Stimulated activated effector memory CD8-positive, alpha-beta T cell treated with anti-CD3 and anti-CD28 coated beads, Interleukin-12 subunit alpha, Interleukin-12 subunit beta, amount 100 ng/mL, for 72 hours (primary cell): ENCODE results near the gene NDUFS2.
"Not testable (repeated sequence)": the region's sequence is repeated elsewhere in the genome, so short reads cannot be mapped to it uniquely, and the experiment has no call there.

Experiments used
- ATAC-seq: fragments of 150-1000 bp; cut with Tn5 transposase; 2 replicates; pipeline ENCODE4 v1.10.0; 2021
- DNase-seq, 2 donors: peaks; one replicate each; pipeline ENCODE4 v3.0.0; 2021 to 2022; ENCODE audit warnings: low spot score in 2 of 2
- H3K27ac Mint-ChIP-seq: one replicate; pipeline ENCODE4 v1.8.0; 2022; ENCODE audit warnings: mild to moderate bottlenecking, mixed read lengths
- H3K36me3 Mint-ChIP-seq: one replicate; pipeline ENCODE4 v1.8.0; 2022; ENCODE audit warnings: mild to moderate bottlenecking, mixed read lengths
- H3K4me1 Mint-ChIP-seq: one replicate; pipeline ENCODE4 v1.8.0; 2022; ENCODE audit warnings: mixed read lengths
- H3K4me3 Mint-ChIP-seq: one replicate; pipeline ENCODE4 v1.8.0; 2022; ENCODE audit warnings: mild to moderate bottlenecking, mixed read lengths
- H3K9me3 Mint-ChIP-seq: one replicate; pipeline ENCODE4 v1.8.0; 2022; ENCODE audit warnings: mixed read lengths

Gene NDUFS2

DNA sequence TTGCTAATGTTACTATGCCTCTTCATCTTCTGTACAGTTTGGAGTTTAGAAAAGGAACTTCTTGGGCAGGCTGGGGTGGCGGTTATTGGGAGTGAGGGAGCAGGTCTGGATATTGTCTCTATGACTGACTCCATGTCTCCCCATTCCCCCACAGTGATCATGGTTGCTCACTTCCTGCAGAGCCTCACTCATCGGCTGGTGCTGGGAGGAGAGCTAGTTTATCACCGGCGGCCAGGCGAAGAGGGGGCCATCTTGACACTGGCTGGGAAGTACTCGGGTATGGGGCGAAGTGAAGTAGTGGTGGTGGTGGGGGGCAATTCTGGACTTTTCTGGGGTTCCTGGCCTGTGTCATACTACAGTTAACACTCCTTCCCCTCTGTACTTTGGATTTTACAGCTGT is 25.9 kb downstream of the NDUFS2 start:
- ATAC-seq (no peak), DNase-seq (no peak)
- H3K36me3 Mint-ChIP-seq, result peaks cover 22% of the 10 kb centered on the region
- H3K9me3 Mint-ChIP-seq, result no peaks in the 10 kb centered on the region
- H3K27ac Mint-ChIP-seq, result no peak overlapping the region
- peak overlapping the region; percentile 97 for H3K4me3 Mint-ChIP-seq
- peaks cover 31% of the 10 kb centered on the region for H3K4me1 Mint-ChIP-seq

DNA sequence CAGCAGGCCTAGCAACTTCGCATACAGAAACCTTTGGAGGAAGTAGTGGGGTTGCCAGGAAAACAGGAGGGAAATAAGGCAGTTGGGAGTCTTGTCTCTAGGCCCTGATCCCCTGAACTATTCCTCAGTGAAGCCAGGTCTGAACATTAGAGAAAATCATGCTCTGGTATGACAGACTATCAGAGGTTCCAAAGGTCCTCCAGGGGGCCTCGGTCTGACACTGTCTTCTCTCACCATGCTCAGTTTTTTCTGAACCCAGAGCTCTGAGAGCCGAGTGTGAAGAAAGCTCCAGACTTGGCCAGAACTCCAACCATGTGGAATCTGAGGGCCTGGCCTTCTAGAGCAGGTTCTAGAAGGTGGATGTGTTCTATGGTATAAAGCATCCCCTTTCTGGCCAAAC is 27.7 kb downstream of the NDUFS2 start:
- ATAC-seq (no peak), DNase-seq (no peak)
- Mint-ChIP-seq H3K4me1 (peaks cover 31% of the 10 kb centered on the region), H3K27ac (peak overlapping the region; percentile 43), H3K9me3 (no peaks in the 10 kb centered on the region), H3K36me3 (peaks cover 22% of the 10 kb centered on the region), H3K4me3 (no peak overlapping the region)

DNA sequence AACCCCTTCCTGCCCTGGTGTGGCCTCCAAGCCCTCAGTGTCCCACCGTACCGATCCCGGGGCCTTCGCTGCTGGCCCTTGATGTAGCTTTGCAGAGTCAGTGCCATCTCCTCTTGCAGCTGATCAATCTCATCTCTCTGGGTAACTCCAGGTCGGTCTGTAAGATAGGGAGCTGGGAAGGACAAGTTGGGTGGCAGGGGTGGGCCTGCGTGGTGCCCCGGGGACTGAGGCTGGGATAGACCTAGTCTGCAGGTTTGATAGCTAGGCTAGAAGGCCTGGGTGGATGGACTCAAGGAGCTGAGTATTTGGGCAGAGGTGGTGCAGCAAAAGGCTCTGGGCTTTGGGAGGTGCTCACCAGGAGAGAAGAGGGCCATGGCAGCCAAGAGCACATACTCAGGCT is 28.6 kb downstream of the NDUFS2 start:
- Mint-ChIP-seq H3K4me1 (peaks cover 23% of the 10 kb centered on the region), H3K9me3 (no peaks in the 10 kb centered on the region), H3K4me3 (no peak overlapping the region), H3K36me3 (peaks cover 22% of the 10 kb centered on the region), H3K27ac (peak overlapping the region; percentile 43)
- no peak for ATAC-seq
- no peak for DNase-seq

DNA sequence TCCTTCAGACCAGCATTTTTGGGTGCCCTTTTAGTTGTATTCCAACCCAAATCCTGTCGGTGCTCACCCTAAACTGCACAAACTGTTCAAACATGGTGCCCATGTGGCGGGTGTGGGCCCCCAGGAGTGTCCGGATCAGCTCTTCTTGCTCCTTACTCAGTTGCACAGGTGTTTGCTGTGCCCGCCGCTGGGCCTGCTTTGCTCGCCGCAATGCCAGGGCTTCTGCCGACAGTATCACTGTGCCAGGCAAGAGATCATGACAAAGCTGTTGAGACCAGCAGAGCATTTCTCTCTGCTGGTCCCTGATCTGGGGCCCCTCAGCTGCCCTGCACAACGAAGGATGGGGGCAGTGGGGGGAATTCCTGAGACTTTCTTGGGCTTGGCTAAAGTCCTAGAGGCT is 30.9 kb downstream of the NDUFS2 start:
- no peaks in the 10 kb centered on the region for H3K4me1 Mint-ChIP-seq
- H3K27ac Mint-ChIP-seq, result no peak overlapping the region
- ATAC-seq (no peak), DNase-seq (no peak)
- no peak overlapping the region for H3K4me3 Mint-ChIP-seq
- peaks cover 17% of the 10 kb centered on the region for H3K36me3 Mint-ChIP-seq
- H3K9me3 Mint-ChIP-seq, result no peaks in the 10 kb centered on the region

DNA sequence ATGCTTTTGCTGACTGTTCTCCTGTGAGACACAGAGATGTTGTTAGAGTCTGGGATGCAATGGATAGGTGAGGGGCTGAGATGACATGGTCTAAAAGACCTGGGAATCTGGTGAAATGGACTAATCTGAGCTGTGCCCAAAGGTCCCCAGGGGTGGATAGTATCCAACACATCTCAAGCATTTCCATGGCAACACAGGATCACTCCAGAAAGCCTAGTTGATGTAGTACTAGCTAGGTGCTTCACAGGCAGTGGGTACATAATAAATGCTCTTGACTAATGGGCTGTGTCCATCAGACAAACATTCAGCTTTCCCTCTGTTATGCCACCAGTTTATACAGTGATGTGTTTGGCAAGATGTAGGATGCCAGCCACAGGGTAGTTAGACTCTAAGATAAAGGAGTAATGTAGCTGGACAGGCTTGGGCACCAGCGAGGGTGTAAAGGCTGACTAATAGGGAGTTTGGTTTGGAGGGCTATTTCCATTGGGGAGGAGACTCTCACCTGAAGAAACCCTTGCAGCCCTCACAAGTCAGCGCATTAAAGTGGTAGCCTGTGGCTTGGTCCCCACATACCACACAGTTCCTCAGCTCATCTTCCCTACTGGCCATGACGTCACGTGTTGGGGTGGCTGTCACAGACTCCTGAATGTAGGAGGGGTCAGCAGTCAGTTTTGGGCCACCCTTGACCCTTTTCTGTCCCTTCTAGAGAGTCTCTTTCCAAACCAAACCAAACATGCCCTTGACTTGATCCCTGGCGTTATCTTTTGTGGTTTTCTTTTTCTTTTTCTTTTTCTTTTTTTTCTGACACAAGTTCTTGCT is 34.0 kb downstream of the NDUFS2 start:
- ATAC-seq (no peak), DNase-seq (no peak)
- no peaks in the 10 kb centered on the region for H3K4me1 Mint-ChIP-seq
- H3K36me3 Mint-ChIP-seq, result no peaks in the 10 kb centered on the region
- H3K9me3 Mint-ChIP-seq, result no peaks in the 10 kb centered on the region
- no peak overlapping the region for H3K4me3 Mint-ChIP-seq
- H3K27ac Mint-ChIP-seq, result no peak overlapping the region

DNA sequence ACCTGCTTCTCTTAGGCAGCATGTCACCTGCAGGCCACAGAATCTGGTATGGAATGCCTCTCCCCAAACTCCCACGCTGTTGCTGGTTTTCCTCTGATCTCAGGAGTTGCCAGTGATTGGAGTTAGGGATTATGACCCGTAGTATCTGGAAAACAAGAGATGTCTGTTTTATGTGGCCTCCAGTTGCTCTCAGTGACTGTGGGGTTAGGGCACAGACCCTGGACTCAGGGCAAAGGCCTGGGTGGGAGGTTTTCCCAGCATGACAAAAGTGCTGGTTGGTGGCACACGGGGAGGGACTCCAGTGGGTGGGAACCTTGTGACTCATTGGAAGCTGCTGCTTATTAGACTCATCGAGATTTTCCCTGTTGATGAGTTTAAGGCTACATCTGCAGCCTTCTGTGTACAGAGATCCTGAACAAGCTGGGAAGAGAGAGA is 35.9 kb downstream of the NDUFS2 start, which contains the start of gene NR1I3:
Gene NR1I3, minus strand, starts transcription at position 165 of the 435 bp plus-strand sequence. CDS start 1,638 bp downstream, outside the sequence.
- DNase-seq, result no peak
- ATAC-seq, result no peak
- Mint-ChIP-seq H3K36me3 (no peaks in the 10 kb centered on the region), H3K27ac (peak within 1 kb of the TSS; percentile 60), H3K4me1 (no peaks in the 10 kb centered on the region), H3K9me3 (no peaks in the 10 kb centered on the region), H3K4me3 (no peak within 1 kb of the TSS)

DNA sequence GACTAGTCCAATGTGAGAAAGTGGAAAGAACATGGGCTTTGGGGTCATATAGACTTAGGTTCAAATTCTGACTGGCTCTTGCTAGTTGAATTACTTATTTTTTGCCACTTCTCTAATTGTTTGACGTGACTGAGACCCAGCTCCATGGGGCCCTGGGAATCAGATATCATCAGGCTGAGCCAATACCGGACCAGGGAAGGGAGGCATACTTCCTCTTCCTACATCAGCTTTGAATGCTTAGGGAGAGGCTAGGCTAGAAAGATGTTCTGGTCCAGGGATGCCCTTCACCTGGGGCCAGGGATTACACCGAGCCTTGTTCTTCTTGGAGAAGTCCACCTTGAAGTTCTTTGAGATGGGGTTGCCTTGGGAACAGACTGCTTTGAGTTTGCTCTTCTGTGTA is 39.5 kb downstream of the NDUFS2 start:
- Mint-ChIP-seq H3K4me3 (no peak overlapping the region), H3K36me3 (no peaks in the 10 kb centered on the region), H3K9me3 (no peaks in the 10 kb centered on the region), H3K27ac (no peak overlapping the region), H3K4me1 (no peaks in the 10 kb centered on the region)
- DNase-seq (no peak), ATAC-seq (no peak)

DNA sequence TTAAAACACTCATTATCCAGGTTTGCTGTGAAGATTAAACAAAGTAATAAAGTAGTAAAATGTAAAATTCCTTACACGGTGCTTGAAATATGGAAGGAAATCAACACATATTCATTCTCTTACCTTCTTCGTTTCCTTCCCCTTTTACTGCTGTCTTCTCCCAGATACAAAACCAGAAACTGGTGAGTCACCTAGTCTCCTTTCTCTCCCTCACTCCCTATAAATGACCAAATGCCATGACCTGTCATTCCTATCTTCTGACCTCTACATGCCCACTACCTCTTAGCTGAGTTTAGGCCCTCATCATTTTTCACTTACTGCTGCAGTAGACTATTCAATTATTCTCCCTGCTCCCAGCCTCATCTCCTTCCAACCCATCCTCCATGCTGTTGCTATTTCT is 40.1 kb downstream of the NDUFS2 start:
- Mint-ChIP-seq H3K27ac (no peak overlapping the region), H3K36me3 (no peaks in the 10 kb centered on the region), H3K4me3 (no peak overlapping the region), H3K9me3 (no peaks in the 10 kb centered on the region), H3K4me1 (no peaks in the 10 kb centered on the region)
- DNase-seq (no peak), ATAC-seq (no peak)

DNA sequence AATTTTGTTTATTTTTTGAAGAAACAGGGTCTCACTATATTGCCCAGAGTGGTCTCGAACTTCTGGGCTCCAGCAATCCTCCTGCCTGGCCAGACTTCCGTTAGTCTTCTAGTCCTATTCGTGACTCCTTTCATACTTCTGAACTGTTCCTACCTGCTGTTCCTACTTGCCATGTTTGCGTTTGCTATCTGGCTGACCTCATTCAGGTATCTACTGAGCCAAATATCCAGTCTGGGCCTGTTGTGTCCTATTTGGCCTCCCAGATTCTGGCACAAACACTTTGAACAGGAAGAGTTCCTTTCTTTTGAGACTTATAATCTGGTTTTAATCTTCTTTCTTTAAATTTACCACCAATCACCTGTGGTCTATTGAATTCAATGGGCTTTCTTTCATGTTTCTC is 42.7 kb downstream of the NDUFS2 start:
- ATAC-seq (no peak), DNase-seq (no peak)
- Mint-ChIP-seq H3K27ac (no peak overlapping the region), H3K4me1 (no peaks in the 10 kb centered on the region), H3K4me3 (no peak overlapping the region), H3K9me3 (no peaks in the 10 kb centered on the region), H3K36me3 (no peaks in the 10 kb centered on the region)

DNA sequence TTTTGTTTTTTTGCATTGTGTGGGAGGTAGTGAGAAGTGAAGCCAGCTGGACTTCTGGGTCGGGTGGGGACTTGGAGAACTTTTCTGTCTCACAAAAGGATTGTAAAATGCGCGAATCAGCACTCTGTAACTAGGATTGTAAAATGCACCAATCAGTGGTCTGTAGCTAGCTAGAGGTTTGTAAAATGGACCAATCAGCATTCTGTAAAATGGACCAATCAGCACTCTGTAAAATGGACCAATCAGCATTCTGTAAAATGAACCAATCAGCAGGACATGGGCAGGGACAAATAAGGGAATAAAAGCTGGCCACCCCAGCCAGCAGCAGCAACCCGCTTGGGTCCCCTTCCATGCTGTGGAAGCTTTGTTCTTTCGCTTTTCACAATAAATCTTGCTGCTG is 47.9 kb downstream of the NDUFS2 start:
- ATAC-seq, H3K4me3 Mint-ChIP-seq, H3K27ac Mint-ChIP-seq, H3K9me3 Mint-ChIP-seq, H3K36me3 Mint-ChIP-seq, DNase-seq, H3K4me1 Mint-ChIP-seq: not testable (repeated sequence)

DNA sequence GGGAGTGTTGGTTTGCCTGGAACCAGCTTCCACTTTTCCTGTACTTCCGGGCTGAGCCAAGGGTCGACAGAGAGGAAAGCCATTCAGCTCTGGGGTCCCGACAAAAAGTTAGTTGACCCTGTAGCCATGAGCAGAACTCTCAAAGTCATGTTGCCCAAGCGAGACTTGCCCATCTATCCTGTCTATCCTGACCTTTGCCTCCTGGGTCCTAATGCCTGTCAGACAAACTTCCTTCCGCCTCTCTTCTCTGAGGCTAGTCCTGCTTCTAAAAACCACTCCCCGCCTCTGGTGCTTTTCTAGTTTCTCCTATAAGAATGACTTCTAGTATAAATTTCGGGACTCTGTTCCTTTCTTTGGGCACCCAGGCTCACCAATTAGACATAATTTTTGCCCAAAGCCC is 48.7 kb downstream of the NDUFS2 start:
- no peak overlapping the region for H3K4me3 Mint-ChIP-seq
- no peak overlapping the region for H3K27ac Mint-ChIP-seq
- no peaks in the 10 kb centered on the region for H3K4me1 Mint-ChIP-seq
- no peak for DNase-seq
- ATAC-seq, result no peak
- H3K9me3 Mint-ChIP-seq, result peaks cover 2% of the 10 kb centered on the region
- no peaks in the 10 kb centered on the region for H3K36me3 Mint-ChIP-seq

DNA sequence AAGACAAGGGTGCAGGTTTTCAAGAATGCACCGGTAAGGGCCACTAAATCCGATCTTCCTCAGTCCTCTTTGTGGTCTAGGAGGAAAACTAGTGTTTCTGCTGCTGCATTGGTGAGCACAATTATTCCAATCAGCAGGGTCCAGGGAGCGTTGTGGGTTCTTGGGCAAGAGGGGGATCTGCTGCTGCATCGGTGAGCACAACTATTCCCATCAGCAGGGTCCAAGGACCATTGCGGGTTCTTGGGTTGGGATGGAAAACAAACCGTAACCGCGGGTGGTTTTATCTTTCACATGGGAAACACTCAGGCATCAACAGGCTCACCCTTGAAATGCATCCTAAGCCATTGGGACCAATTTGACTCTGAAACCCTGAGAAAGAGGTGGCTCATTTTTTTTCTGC is 49.4 kb downstream of the NDUFS2 start:
- H3K9me3 Mint-ChIP-seq, result peaks cover 2% of the 10 kb centered on the region
- no peak overlapping the region for H3K4me3 Mint-ChIP-seq
- DNase-seq, result no peak
- no peak for ATAC-seq
- no peak overlapping the region for H3K27ac Mint-ChIP-seq
- H3K36me3 Mint-ChIP-seq, result no peaks in the 10 kb centered on the region
- no peaks in the 10 kb centered on the region for H3K4me1 Mint-ChIP-seq

DNA sequence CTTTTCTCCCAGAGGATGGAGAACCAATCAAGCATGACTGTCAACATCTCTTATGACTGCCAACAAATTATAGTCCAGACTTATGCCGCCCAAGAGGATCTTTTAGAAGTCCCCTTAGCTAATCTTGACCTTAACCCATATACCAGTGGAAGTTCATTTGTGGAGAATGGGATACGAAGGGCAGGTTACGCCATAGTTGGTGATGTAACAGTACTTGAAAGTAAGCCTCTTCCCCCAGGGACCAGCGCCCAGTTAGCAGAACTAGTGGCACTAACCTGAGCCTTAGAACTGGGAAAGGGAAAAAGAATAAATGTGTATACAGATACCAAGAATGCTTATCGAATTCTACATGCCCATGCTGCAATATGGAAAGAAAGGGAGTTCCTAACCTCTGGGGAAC is 53.1 kb downstream of the NDUFS2 start:
- not testable (repeated sequence) for H3K4me3 Mint-ChIP-seq, ATAC-seq, H3K27ac Mint-ChIP-seq, DNase-seq, H3K36me3 Mint-ChIP-seq
- Mint-ChIP-seq H3K4me1 (peaks cover 11% of the 10 kb centered on the region), H3K9me3 (peaks cover 10% of the 10 kb centered on the region)

DNA sequence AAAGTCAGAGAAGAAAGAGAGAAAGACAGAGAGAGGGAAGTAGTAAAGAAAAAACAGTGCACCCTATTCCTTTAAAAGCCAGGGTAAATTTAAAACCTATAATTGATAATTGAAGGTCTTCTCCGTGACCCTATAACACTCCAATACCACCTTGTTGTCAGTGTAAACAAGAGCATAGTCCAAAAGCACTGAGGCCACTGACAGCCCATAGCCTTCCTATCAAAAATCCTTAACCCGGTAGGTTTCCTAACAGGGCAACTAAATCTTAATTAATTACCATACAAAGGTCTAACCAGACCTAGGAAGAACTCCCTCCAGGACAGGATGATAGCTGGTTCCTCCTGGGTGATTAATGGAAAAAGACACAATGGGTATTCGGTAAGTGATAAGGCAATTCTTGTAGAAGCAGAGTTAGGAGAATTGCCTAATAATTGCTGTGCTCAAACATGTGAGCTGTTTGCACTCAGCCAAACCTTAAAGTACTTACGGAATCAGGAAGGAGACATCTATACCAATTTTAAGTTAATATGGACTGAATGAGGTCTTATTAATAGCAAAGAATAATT is 53.9 kb downstream of the NDUFS2 start:
- peaks cover 10% of the 10 kb centered on the region for H3K9me3 Mint-ChIP-seq
- H3K27ac Mint-ChIP-seq, DNase-seq, ATAC-seq, H3K4me3 Mint-ChIP-seq, H3K36me3 Mint-ChIP-seq: not testable (repeated sequence)
- peaks cover 11% of the 10 kb centered on the region for H3K4me1 Mint-ChIP-seq

DNA sequence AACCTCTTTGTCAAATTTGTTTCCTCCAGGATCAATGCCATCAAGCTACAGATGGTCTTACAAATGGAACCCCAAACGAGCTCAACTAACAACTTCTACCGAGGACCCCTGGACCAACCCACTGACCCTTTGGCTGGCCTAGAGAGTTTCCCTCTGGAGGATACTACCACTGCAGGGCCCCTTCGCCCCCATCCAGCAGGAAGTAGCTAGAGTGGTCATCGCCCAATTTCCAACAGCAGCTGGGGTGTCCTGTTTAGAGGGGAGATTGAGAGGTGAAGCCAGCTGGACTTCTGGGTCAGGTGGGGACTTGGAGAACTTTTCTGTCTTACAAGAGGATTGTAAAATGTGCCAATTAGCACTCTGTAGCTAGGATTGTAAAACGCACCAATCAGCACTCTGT is 54.9 kb downstream of the NDUFS2 start:
- H3K36me3 Mint-ChIP-seq, ATAC-seq, H3K27ac Mint-ChIP-seq, DNase-seq, H3K4me3 Mint-ChIP-seq: not testable (repeated sequence)
- H3K4me1 Mint-ChIP-seq, result peaks cover 11% of the 10 kb centered on the region
- peaks cover 10% of the 10 kb centered on the region for H3K9me3 Mint-ChIP-seq
